H1 (cell line): ENCODE data around the gene ZBTB48. TPM values are rescaled to one million over a fixed set of nuclear protein-coding genes. Genes with fewer than 3 reads are reported as not detected.

Experiments
- ASH2L ChIP-seq: fragments of 200-600, 300-600 bp; sonication (generic); IDR thresholded peaks from one replicate; pipeline ENCODE4 v1.7.1; 2017; ENCODE audit warnings: low read length
- BACH1 ChIP-seq: IDR thresholded peaks from 2 replicates; pipeline ENCODE4 v1.6.1; 2012; ENCODE audit warnings: low read length, improper control_type of control experiment
- CBX8 ChIP-seq: fragments of 300-800, 300-1000 bp; sonication (generic); IDR thresholded peaks from 2 replicates; pipeline ENCODE4 v1.7.1; 2016; ENCODE audit warnings: low read depth, low read length, borderline replicate concordance
- CHD2 ChIP-seq: IDR thresholded peaks from 2 replicates; pipeline ENCODE4 v1.6.1; 2012; ENCODE audit warnings: low read length, improper control_type of control experiment
- CREB1 ChIP-seq: IDR thresholded peaks from 2 replicates; pipeline ENCODE4 v1.6.1; 2012; ENCODE audit warnings: inconsistent platforms
- CTBP2 ChIP-seq: IDR thresholded peaks from 2 replicates; pipeline ENCODE4 v1.7.0; 2011; ENCODE audit warnings: borderline replicate concordance, mild to moderate bottlenecking, moderate library complexity, mixed read lengths, low read length; ENCODE audit not compliant: insufficient read depth, insufficient read length
- CTCF ChIP-seq, 3 experiments: IDR thresholded peaks; 1 replicate in 2 of 3; 2 replicates in 1 of 3; pipeline versions ENCODE4 v1.5.1 to v1.6.1; 2011; ENCODE audit warnings: low read length in 3 of 3, mild to moderate bottlenecking in 3 of 3, inconsistent platforms in 2 of 3, low read depth in 1 of 3, moderate library complexity in 1 of 3; ENCODE audit not compliant: insufficient read depth in 1 of 3; ENCODE audit errors: control extremely low read depth in 1 of 3
- EZH2 ChIP-seq: fragments of 200-600 bp; sonication (generic); IDR thresholded peaks from 2 replicates; pipeline ENCODE4 v1.7.1; 2012; ENCODE audit warnings: low read depth, mild to moderate bottlenecking, moderate library complexity, low read length, inconsistent platforms; ENCODE audit not compliant: severe bottlenecking
- FOSL1 ChIP-seq: IDR thresholded peaks from 2 replicates; pipeline ENCODE4 v1.6.1; 2011; ENCODE audit warnings: mild to moderate bottlenecking, low read depth, low read length, moderate library complexity; ENCODE audit not compliant: insufficient read depth
- GABPA ChIP-seq: IDR thresholded peaks from 2 replicates; pipeline ENCODE4 v1.6.1; 2011; ENCODE audit warnings: mild to moderate bottlenecking, low read length, moderate library complexity, borderline replicate concordance; ENCODE audit not compliant: insufficient read depth
- HDAC2 ChIP-seq, 2 experiments: fragments of 300-600 bp in 1 of 2; sonication (generic) in 1 of 2; IDR thresholded peaks; 2 replicates each; pipeline ENCODE4 v1.6.1; 2011 to 2012; ENCODE audit warnings: low read depth in 2 of 2, low read length in 2 of 2, mild to moderate bottlenecking in 2 of 2, moderate library complexity in 2 of 2, borderline replicate concordance in 1 of 2, inconsistent platforms in 1 of 2
- PHF8 ChIP-seq: fragments of 200-600 bp; sonication (generic); conservative IDR thresholded peaks from 2 replicates; pipeline ENCODE4 v1.7.1; 2012; ENCODE audit warnings: low read depth, mild to moderate bottlenecking, inconsistent platforms, low read length, moderate library complexity
- POU5F1 ChIP-seq: IDR thresholded peaks from 2 replicates; pipeline ENCODE4 v1.6.1; 2011; ENCODE audit warnings: low read depth, mild to moderate bottlenecking, low read length, moderate library complexity
- RXRA ChIP-seq: IDR thresholded peaks from 2 replicates; pipeline ENCODE4 v1.6.1; 2011; ENCODE audit warnings: low read depth, mild to moderate bottlenecking, low read length, moderate library complexity; ENCODE audit not compliant: insufficient read depth
- SAP30 ChIP-seq: fragments of 300-600 bp; sonication (generic); IDR thresholded peaks from 2 replicates; pipeline ENCODE4 v1.7.1; 2012; ENCODE audit warnings: low read length, moderate library complexity, mild to moderate bottlenecking, inconsistent platforms; ENCODE audit not compliant: insufficient read depth, insufficient replicate concordance
- SIN3A ChIP-seq, 2 experiments: IDR thresholded peaks in 1 of 2; conservative IDR thresholded peaks in 1 of 2; 2 replicates each; pipeline ENCODE4 v1.6.1; 2011 to 2012; ENCODE audit warnings: low read length in 2 of 2, improper control_type of control experiment in 1 of 2, low read depth in 1 of 2, mild to moderate bottlenecking in 1 of 2
- SIRT6 ChIP-seq: IDR thresholded peaks from one replicate; pipeline ENCODE4 v1.7.1; 2012; ENCODE audit warnings: low read length, inconsistent platforms
- SP4 ChIP-seq: IDR thresholded peaks from 2 replicates; pipeline ENCODE4 v1.6.1; 2012; ENCODE audit warnings: low read length, inconsistent platforms
- TAF1 ChIP-seq: IDR thresholded peaks from 2 replicates; pipeline ENCODE4 v1.6.1; 2011; ENCODE audit warnings: mild to moderate bottlenecking, low read depth, low read length
- TCF12 ChIP-seq: IDR thresholded peaks from 2 replicates; pipeline ENCODE4 v1.6.1; 2011; ENCODE audit warnings: low read depth, mild to moderate bottlenecking, low read length
- polyA plus RNA-seq, 7 experiments: library from polyadenylated mRNA; depleted of rRNA in 3 of 7; stranded (reverse) in 5 of 7; unstranded in 2 of 7; fragments of >200 nt in 5 of 7; fragments of 200-250 nt in 2 of 7; gene quantifications; 1 replicate in 5 of 7; 2 replicates in 1 of 7; 4 replicates in 1 of 7; pipeline versions ENCODE4 v1.2.1 to v1.2.3, GENCODE V29; 2011 to 2013; ENCODE audit warnings: missing spikeins in 2 of 7, mixed read lengths in 2 of 7
- total RNA-seq: library from RNA; stranded (reverse); fragmentation: NEBNext Ultra II Directional; extraction: Animal tissue kit (Norgen Biotek cat#: 25700); gene quantifications from 2 replicates; pipeline ENCODE4 v1.2.1, GENCODE V29; 2021

ZBTB48 gene
- total and polyA plus RNA-seq, 2 of the 8 experiments (the other 6 are each of a cell fraction or from before 2014, with no cell fraction given) = 28.2 to 28.8 TPM

GRCh38 chr1:6624710-6625583 is 45.2 kb downstream of the ZBTB48 start, which contains the start of gene THAP3 (continued):
- no peak for TF ChIP-seq EZH2
- peak; percentile 76 for TF ChIP-seq TAF1
- TF ChIP-seq FOSL1 = no peak
- no peak for TF ChIP-seq ASH2L
- no peak; a peak in 1 of 4 replicates for TF ChIP-seq HDAC2 (IDR thresholded peaks at IDR 0.05; ENCODE audit: borderline replicate concordance in 1 of 2, low read depth in 2 of 2, low read length in 2 of 2)
- TF ChIP-seq CTBP2 = no peak
- TF ChIP-seq SIN3A (conservative IDR thresholded peaks at IDR 0.05 in 1 of 2, IDR thresholded peaks at IDR 0.05 in 1 of 2; ENCODE audit: low read depth in 1 of 2, low read length in 2 of 2) = no peak; a peak in 1 of 4 replicates
- no peak for TF ChIP-seq SP4
- TF ChIP-seq CHD2 = no peak
- no peak for TF ChIP-seq SAP30
- TF ChIP-seq TCF12 = no peak
- no peak for TF ChIP-seq RXRA
- TF ChIP-seq CBX8 = no peak
- TF ChIP-seq PHF8 = peak; percentile 81
- TF ChIP-seq SIRT6 = no peak
- no peak for TF ChIP-seq POU5F1
- TF ChIP-seq BACH1 = no peak
- TF ChIP-seq CREB1 = peak; percentile 69
- TF ChIP-seq GABPA = no peak
- peak in 1 of 3 experiments; percentile 38; a peak in 2 of 4 replicates for TF ChIP-seq CTCF (IDR thresholded peaks at IDR 0.05; ENCODE audit: control extremely low read depth in 1 of 3, insufficient read depth in 1 of 3, low read depth in 1 of 3, low read length in 3 of 3)
